ENCODE measurements around the gene SHH.

DNA sequence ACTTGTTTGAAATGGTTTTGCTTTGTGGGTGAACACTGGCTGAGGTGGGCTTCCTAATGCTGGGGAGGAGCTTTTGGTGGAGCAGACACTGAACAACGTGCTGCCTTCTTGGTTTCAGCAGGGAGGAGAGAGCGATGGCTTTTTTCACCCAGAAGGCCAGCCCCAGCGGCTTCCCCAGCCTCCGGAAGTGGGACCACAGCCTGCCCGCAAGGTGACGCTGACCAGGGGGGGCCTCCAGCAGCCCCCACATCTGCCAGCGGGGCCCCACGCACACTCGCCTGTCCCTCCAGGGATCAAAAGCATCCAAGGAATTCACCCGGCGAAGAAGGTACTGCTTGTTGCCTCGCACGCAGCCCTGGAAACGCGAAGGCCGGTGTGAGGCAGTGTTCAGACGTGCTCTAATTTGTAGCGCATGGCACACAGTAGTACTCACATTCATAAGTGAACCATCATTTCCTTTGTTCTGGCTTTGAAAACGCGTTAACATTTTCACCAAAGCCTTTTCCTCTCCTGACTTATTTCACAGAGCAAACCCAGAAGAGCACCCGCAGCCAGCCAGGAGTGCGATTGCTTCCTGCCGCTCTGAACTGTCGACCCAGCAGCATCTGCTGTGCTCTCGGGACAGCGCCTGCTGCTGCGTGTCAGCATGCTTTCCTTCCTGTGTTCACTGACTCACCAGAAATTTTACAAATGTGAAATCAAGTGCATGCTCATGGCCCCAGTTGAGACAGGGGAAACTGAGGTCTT lies 48.4 kb downstream of the SHH start:
- TF ChIP-seq, protein P1, sequence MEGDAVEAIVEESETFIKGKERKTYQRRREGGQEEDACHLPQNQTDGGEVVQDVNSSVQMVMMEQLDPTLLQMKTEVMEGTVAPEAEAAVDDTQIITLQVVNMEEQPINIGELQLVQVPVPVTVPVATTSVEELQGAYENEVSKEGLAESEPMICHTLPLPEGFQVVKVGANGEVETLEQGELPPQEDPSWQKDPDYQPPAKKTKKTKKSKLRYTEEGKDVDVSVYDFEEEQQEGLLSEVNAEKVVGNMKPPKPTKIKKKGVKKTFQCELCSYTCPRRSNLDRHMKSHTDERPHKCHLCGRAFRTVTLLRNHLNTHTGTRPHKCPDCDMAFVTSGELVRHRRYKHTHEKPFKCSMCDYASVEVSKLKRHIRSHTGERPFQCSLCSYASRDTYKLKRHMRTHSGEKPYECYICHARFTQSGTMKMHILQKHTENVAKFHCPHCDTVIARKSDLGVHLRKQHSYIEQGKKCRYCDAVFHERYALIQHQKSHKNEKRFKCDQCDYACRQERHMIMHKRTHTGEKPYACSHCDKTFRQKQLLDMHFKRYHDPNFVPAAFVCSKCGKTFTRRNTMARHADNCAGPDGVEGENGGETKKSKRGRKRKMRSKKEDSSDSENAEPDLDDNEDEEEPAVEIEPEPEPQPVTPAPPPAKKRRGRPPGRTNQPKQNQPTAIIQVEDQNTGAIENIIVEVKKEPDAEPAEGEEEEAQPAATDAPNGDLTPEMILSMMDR (conservative IDR thresholded peaks at IDR 0.05; ENCODE audit: low read length) = no peak
- no peak for TF ChIP-seq EZH2phosphoT487 (IDR thresholded peaks at IDR 0.05; ENCODE audit: borderline replicate concordance)

Data from Loucy (cell line).